HG02588 (cell line): ENCODE data around the gene SURF4.

Experiments used
- ATAC-seq: cut with Tn5 transposase; IDR thresholded peaks from one replicate; pipeline ENCODE4 v1.9.1; 2021; ENCODE audit warnings: mild to moderate bottlenecking, moderate library complexity; ENCODE audit not compliant: unreplicated experiment

SURF4 gene

DNA sequence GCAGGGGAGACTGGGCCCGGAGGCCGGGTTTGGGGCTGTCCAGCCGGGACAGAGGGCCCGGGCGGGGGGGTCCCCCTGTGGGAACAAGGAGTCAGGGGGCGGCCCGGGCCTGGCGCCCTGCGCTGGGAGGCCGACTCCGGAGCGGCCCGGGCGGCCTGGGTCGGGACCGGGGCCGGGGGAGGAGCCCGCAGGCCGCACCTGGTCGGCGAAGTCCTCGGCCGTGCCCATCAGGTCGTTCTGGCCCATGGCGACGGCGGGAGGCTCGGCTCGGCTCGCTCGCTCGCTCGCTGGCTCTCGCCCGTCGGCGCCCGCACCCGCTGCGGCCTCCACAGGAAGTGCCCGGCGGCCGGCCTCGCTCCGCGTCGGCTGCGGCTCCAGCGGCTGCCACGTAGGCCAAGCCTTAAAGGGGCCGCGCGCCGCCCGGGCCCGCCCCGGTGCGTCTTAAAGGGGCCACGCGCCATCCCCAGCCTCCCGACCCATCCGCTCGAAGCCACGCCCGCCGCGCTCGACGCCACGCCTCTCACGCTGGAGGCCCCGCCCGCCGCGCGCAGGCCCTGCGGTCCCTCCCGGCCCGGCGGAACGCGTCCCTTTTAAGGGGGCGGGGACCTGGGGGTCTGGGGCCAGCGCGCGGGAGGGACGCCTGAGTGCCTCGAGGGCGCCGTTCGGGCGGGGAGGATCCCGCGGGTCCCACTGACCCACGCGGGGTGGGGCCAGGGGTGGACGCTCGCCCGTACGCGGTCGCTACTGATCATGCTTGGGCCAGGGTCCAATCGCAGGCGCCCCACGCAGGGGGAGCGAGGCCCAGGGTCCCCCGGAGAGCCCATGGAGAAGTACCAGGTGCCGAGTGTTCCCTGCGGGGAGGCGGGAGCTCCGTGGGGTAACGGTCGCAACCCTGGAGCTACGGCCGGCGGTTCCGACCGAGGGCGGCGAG, at the start of gene SURF4, which contains the start of gene STKLD1:
SURF4 (minus strand) TSS at position 337 of the 931 bp plus-strand sequence; CDS start at position 246, 91 bp downstream.
STKLD1 (plus strand) TSS at position 643 of the 931 bp plus-strand sequence; CDS start at position 751, 108 bp downstream.
- ATAC-seq: peak; percentile 88

DNA sequence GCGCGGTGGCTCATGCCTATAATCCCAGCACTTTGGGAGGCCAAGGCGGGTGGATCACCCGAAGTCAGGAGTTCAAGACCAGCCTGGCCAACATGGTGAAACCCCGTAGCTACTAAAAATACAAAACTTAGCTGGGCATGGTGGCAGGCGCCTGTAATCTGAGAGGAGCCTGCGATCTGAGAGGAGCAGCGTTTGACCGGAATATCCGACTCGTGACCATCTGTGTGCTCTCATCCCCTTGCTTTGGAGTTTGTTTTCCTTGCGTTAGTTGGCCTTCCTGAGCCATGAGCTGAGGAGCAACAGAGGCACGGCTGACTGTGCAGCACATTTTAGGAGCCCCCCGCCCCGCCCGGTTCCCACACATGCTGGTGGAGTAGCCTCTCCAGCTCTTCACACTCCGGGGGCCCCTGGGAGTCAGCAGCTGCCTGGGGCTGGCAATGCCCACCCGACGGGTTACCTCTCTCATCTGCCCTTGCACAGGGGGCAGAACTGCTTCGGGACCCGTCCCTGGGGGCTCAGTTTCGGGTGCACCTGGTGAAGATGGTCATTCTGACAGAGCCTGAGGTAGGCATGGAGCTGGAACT, 49.3 kb upstream of the SURF4 start:
- ATAC-seq: no peak

DNA sequence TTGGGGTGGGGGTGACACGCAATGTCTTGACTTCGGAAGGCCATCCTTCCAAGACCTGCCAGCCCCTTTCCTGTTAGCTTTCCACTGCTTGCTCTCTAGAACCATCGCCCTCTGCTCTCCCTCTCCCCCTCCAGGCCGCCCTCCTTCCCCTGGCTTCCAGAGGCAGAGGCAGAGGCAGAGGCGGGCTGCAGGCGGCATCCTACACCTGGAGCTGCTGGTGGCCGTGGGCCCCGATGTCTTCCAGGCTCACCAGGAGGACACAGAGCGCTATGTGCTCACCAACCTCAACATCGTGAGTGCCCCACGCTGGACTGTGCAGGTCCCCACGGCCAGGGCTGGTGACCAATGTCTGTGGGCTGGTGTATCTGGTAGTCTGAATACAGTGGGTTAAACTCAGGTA, 48.3 kb upstream of the SURF4 start:
- no peak for ATAC-seq

DNA sequence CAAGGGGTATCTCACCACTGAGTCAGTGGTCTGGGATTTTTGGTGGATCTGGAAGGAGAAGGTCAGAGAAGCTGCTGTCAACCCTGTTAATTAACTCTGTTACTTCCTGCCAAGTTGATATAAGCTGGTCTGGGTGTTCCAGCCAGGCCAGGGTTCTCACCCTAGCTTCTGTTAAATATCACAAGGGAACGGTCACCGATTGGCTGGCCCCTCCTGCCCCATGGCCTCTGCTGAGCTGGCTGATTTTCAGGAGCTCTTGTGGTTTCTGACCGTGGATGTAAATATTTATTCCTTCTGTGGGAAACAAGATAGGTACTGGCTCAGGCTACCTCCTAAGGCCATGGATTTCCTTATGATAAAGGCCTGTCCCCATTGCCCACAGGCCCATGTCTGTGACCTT, 47.4 kb upstream of the SURF4 start:
- ATAC-seq: no peak

DNA sequence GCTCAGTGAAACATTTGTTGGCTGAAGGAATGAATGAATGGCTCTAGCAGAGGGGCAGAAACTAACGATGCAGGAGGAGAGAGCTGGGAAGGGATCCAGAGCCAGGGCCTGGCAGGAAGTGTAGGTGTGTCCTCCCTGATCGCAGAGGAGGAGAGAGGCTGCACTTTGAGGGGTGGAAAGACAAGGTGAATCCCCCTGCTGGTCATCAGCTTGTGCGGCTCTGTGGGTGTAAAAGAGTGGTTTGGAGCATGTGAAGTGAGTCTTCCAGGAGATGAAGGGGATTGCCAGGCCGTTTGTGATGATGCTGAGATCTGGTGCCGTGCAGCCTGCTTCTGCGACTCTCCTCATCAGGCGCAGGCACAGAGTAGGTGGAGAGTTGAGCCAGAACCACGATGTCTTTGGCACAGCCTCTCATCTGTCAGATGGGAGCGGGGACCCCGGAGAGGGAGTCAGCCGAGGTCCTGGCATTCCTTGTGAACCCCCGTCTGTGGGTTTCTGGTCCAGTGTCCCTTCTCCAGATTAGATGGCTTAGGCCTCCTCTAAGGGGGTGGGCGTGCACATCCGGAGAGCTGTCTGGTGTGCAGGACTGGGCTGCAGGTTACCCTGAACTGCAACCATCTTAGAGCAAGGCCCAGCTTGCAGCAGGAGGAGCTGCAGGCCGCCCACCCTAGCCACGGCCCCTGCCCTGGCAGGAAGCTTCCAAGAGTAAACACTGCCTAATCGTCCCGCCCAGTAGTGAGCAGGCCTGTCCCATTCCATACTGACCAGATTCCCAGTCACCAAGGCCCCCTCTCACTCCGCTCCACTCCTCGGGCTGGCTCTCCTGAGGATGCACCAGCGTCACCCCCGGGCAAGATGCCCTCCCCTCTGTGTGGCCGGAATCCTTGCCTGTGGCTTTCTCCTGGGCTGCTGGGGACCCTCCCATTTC, 46.0 kb upstream of the SURF4 start, which contains the start of gene ADAMTS13:
ADAMTS13 (plus strand) TSS at position 753 of the 928 bp plus-strand sequence; CDS start at position 830, 77 bp downstream.
- ATAC-seq: no peak

DNA sequence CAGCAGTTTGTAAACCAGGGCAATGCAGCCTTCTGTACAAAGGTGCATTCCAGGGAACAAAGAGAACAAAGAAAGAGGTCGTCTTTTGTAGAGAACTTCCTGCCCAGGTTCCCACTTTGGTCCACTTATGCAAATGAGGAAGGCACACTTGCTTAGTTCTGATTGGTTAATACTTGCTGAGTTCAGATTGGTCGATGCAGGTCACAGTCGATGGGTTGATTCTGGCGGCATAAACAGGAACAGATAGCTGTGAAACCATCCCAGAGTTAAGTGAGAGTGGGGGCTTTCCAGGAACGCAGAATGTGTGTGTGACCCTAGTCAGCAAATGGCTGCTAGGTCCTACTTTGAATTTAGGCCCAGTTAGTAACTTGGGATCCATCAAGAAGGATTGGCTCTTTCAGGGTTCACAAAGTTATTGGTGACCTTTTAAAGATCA, 44.5 kb upstream of the SURF4 start:
- ATAC-seq: no peak

DNA sequence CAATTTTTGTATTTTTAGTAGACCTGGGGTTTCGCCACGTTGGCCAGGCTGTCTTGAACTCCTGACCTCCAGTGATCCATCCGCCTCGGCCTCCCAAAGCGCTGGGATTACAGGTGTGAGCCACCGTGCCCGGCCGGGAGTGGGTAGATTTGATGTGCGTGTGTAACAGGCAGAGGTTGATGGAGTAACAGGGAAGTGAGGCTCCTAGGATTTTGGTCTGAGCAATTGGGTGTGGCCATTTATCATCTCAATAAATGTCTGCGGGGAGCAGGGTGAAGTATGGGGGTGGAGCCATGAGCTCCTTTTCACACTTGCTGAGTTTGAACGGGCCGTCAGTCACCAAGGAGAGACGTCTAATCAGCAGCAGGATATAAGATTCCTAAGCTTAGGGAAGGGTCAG, 43.1 kb upstream of the SURF4 start:
- no peak for ATAC-seq

DNA sequence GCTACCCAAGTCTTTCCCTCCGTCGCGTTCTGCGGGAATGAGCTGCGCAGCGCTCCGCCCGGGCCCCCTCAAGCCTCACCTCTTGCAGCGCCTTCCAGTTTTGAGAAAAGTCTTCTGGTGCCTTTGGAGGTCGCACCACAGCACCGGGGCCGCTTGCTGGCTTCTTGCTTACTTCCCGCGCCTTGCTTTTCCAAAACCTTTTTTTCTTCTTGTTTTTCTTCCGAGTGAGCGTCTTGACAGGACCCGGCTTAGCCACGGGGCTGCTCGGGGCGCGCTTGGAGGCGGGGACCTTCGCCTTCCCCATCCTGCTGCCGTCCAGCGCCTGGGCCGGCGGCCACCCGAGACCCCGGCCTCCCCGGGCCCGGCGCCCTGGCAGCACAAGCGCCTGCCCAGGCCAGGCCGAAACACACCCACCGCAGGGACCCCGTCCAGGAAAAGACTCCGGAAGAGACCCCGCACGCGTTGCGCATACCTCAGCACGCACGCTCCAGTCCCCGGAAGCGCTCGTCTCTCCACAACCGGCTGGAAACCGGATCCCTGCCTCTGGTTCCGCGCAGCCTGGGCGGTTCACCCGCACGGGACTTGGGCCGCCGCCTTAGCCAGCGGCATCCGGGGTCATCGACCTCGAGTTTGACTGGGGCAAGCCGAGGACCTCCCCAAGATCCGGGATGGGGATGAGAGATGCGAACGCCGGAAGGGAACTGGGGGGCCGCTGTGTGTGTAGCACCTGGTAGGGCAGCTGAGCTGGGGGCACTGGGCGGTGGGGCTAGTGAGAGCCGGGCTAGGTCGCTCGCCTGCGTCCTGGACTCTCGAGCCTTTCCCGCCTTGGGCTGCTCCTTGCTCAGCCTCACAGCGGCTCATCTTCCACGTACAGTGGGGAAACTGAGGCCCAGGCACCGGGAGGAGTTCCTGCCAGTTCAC, 41.9 kb upstream of the SURF4 start, which contains the start of gene REXO4:
REXO4 (minus strand) TSS at position 470 of the 921 bp plus-strand sequence; CDS start at position 304, 166 bp downstream.
- ATAC-seq: peak; percentile 67

DNA sequence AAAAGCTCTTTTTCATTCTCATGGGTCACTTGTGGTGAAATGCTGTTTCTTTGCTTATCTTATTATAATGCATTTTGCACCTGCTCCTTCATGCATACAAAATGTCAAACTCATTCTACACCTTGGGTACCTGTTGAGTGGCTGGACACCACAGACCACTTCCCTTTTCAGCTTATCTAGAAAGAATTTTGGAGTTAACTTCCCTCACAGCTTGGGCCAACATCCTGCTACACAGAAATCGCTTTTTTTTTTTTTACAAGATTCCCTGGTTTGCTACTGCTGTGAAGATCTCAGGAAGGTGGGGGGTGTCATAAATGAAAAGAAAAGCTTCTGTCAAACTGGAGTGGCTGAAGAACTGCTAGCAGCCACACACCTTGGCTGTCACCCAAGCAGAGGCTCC, 39.3 kb upstream of the SURF4 start:
- ATAC-seq: no peak

DNA sequence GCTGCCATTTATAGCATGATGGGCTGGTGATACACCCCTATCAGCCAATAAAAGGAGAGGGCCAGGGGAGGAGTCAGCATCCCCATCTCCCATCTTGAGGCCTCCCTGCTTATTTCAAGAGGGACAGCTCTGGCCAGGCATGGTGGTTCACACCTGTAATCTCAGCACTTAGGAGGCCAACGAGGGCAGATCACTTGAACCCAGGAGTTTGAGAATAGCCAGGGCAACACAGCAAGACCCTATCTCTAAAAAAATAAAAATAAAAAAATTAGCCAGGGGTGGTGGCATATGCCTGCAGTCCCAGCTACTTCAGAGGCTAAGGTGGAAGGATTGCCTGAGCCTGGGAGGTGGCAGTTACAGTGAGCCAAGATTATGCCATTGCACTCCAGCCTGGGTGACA, 32.2 kb upstream of the SURF4 start:
- ATAC-seq: no peak

DNA sequence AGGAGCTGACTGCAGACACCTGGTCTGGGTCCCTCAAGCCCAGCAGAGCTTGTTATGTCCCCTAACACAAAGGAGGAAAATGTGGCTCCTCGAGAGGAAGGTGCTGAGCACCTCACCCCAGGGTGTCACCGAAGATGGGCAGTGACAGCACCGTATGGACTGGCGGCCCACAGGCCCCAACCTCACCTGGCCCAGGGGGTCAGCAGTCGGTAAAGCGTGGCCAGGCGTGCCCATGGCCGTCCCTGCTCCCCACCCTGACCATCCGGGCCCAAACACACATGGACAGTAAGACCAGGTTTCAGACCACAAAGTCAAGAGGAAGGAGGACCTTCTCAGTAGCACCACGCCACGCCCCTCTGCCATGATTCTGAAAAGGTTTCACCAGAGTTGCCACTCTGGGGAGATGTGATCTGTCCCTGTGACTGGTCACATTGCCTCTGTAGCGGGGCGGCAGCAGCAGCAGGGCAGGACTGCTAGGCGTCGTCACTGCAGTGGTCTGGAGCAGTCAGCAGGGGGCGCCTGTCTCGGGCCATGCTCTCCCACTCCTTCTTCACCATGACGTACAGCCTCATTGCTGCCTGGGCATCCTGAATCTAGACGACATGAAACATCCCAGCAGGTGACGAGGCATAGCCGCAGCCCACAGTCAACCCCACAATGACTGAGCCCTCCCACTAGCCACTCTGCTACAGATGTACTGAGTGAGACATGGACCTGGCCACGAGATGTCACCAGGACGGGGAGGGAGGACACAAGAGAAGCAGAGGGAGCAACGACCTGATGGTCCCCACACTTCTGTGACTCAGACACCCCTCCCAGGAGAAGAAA, 30.8 kb upstream of the SURF4 start:
- ATAC-seq: no peak

DNA sequence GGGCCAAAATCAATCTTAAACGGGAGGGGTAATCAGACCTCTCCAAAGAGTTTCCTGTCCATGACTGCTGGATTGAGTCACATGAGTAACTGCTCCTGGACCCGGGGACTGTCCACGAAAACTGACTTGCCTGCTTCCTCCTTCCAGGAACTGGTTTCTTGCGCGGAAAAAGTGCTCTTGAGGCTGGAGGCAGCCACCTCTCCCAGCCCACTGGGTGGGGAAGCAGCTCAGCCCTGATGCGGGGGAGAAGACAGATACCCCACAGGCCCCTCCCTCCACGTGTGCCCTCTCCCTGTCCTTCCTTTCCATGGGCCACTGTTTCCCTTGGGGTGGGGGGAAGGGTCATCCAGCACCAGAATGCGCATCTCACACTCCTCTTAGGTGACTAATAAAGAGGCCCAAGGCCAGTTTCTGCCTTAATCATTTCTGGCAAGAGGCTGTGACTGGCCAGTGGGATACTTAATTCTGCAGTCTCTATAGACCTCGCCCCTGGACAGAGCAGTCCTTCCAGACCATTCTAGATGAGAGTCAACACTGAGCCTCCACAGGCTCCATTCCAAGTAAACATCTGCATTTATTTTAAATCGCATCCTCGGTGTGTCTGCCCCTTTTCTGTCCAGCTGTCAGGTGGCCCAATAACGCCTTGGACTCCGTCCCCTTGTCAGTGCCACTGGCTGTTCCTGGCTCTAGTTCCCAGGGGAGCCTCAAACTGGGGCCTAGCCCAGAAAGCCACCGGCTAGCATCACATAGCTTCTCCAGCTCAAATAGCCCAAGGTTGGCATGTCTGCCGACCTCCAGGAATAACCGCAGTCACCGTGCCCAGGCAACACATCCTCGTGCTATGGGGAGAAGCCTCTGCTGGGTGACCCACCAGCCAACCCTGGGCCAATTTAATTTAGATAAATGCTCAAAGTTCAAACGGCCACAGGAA, 29.9 kb upstream of the SURF4 start:
- no peak for ATAC-seq

DNA sequence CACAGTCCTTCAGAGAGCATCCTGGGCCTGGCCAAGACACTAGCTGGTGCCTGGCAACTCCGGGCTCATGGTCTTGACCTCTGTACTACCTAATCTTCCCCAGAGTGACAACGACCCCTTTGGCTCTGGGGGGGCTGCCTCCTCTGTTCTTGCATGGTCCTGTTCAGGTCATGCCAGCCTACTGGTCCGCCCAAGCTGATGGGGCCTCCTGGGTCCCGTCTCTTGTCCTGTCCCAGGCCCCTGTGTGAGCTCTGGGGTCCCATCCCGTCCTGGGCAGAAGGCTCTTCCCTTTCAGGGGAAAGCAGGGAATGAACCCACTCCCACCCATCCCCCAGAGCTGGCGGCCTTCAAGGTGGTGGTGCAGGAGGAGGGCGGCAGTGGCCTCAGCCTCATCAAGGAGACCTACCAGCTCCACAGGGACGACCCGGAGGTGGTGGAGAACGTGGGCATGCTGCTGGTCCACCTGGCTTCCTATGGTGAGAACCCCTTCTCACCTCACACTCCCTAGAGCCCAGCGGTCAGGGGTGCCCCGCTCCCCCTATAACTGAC, 28.7 kb upstream of the SURF4 start:
- no peak for ATAC-seq

DNA sequence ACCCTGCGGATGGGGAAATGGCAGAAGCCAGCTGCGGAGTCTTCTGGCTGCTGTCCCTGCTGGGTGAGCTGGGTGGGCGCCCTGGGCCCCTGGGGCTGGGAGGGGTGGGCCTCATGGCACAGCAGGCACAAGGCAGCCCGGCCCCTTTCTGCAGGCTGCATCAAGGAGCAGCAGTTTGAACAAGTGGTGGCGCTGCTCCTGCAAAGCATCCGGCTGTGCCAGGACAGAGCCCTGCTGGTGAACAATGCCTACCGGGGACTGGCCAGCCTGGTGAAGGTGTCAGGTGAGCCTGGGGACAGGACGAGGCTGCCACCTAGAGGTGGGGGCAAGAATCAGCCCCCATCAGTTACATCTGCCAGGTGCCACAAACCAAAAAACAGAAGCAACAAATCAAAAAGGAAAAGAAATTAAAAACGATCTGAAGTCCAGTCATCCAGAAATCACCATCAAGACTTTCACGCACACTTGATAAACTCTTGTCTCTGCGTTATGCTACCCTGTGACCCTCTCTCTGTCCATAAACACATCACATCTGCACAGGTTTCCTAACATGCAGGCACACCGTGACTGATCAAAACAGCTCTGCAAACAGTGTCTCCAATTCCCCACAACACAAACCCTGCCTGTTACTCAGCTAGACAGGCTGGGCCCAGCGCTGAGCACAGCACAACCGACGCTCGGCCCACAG, 28.1 kb upstream of the SURF4 start:
- ATAC-seq: no peak

DNA sequence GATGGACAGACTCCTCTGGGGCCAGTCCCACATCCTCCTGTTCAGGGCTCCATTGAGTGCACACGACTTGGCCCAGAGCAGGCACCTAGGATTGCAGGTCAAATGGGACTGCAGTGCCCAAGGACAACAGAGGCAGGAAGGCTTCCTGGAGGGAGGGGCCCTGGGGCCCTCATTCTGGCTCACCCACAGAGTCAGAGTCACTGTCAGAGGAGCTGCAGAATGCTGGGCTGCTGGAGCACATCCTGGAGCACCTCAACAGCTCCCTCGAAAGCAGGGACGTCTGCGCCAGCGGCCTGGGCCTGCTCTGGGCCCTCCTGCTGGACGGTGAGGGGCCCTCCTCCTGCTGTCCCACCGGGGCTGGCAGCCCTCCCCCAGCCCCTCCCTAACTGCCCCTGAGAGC, 26.8 kb upstream of the SURF4 start:
- ATAC-seq: no peak

DNA sequence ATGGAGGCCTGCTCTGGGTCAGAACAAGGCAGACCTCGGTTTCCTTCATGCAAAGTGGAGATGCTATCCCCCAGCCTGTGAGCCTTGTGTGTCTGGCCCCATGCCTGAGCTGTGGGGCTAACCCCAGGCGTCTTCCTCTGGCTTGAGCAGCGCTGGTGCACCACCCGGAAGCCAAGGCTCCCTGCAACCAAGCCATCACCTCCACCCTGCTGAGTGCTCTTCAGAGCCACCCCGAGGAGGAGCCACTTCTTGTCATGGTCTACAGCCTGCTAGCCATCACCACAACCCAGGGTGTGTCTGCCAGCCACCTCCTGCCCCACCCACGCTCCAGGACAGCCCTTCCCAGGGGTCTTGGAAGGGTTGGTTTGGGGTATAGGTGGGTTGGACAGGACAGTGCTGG, 25.7 kb upstream of the SURF4 start:
- ATAC-seq: no peak

DNA sequence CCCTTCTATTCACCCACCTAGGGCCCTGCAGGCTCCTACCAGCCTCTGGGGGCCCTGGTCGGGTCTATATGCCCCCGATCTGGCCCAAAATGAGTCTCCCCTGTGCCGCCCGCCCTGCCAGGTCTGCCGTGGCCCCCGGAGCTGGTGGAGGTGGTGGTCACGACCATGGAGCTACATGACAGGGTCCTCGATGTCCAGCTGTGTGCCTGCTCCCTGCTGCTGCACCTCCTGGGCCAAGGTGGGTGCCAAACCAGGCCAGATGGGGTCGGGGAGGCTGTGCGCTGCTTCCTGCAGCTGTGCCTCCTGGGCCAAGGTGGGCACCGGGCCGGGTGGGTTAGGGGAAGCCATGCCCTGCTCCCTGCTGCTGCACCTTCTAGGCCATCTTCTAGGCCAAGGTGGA, 24.4 kb upstream of the SURF4 start:
- ATAC-seq: no peak
